ENCODE measurements around the gene FAM171A2.

Gene FAM171A2

DNA sequence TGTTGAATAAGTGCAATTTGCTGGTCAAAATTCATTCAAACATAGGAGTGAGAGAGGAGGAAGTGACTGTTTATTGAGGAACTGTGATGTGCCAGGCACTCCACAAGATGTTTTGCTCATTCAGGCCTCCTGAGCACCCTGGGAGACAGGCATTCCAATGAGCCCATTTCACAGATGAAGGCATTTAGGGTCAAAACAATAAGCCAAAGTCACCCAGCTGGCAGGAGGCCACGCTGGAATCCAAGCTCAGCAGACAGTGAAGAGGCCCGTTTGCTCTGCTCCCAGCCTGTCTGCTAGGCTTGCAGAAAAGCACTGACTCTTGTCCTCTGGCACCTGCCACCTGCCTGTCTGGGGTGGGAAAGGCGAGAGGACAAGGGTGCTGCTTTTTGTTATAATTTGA is 28.9 kb downstream of the FAM171A2 start:
- no peaks in the 10 kb centered on the region for H3K27me3 ChIP-seq (ENCODE audit: insufficient read depth, low read length)
- H3F3A ChIP-seq (ENCODE audit: insufficient read depth, low read length), result no peaks in the 10 kb centered on the region
- H3K36me3 ChIP-seq (ENCODE audit: insufficient read depth, low read length), result no peaks in the 10 kb centered on the region
- no peak overlapping the region for H3K27ac ChIP-seq (ENCODE audit: low read depth, low read length, poor library complexity, severe bottlenecking)
- no peaks in the 10 kb centered on the region for H4K20me1 ChIP-seq (ENCODE audit: insufficient read depth, low read length)
- no peak overlapping the region for H3K9ac ChIP-seq (ENCODE audit: low read length)
- no peak overlapping the region for H2AFZ ChIP-seq (ENCODE audit: low read length)
- H3K4me3 ChIP-seq (ENCODE audit: low read depth, low read length, poor library complexity, severe bottlenecking), result no peak overlapping the region
- H3K4me1 ChIP-seq (ENCODE audit: insufficient read depth, low read length, severe bottlenecking), result peaks cover 18% of the 10 kb centered on the region
- H3K9me2 ChIP-seq (ENCODE audit: low read depth, low read length), result no peaks in the 10 kb centered on the region
- peak overlapping the region; percentile 22; the same call in 1 of the 2 replicates for H3K4me2 ChIP-seq (ENCODE audit: low read length)
- no peak for TF ChIP-seq EZH2 (IDR thresholded peaks at IDR 0.05; ENCODE audit: borderline replicate concordance, low read length)
- TF ChIP-seq, protein P1, sequence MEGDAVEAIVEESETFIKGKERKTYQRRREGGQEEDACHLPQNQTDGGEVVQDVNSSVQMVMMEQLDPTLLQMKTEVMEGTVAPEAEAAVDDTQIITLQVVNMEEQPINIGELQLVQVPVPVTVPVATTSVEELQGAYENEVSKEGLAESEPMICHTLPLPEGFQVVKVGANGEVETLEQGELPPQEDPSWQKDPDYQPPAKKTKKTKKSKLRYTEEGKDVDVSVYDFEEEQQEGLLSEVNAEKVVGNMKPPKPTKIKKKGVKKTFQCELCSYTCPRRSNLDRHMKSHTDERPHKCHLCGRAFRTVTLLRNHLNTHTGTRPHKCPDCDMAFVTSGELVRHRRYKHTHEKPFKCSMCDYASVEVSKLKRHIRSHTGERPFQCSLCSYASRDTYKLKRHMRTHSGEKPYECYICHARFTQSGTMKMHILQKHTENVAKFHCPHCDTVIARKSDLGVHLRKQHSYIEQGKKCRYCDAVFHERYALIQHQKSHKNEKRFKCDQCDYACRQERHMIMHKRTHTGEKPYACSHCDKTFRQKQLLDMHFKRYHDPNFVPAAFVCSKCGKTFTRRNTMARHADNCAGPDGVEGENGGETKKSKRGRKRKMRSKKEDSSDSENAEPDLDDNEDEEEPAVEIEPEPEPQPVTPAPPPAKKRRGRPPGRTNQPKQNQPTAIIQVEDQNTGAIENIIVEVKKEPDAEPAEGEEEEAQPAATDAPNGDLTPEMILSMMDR (IDR thresholded peaks at IDR 0.05; ENCODE audit: low read length), result no peak
- no peaks in the 10 kb centered on the region for H3K9me3 ChIP-seq (ENCODE audit: low read length)
- H3K79me2 ChIP-seq (ENCODE audit: insufficient read depth, low read length), result no peaks in the 10 kb centered on the region

DNA sequence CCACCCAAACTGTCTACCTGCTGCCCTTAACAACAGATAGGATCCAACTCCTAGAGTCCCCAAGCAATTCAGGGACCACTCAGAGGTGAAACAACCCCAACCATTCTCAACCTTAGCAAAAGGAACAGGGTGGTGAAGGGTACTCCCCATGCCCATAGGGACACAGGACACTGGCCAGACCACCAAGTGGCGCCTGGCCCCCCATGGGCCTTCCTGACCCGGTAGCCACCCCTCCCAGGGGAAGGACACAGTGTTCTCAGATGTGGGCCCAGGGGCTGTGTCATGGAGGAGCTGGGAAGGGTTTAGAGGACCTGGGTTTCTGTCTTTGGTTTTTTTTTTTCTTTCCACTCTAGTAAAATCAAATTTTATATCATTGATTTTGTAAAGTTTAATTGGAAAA is 29.3 kb downstream of the FAM171A2 start:
- Histone ChIP-seq H3K79me2 (ENCODE audit: insufficient read depth, low read length) (no peaks in the 10 kb centered on the region), H2AFZ (ENCODE audit: low read length) (no peak overlapping the region), H3K9ac (ENCODE audit: low read length) (no peak overlapping the region), H3K27me3 (ENCODE audit: insufficient read depth, low read length) (no peaks in the 10 kb centered on the region), H3K27ac (ENCODE audit: low read depth, low read length, poor library complexity, severe bottlenecking) (no peak overlapping the region), H3F3A (ENCODE audit: insufficient read depth, low read length) (no peaks in the 10 kb centered on the region), H4K20me1 (ENCODE audit: insufficient read depth, low read length) (no peaks in the 10 kb centered on the region), H3K36me3 (ENCODE audit: insufficient read depth, low read length) (no peaks in the 10 kb centered on the region), H3K4me1 (ENCODE audit: insufficient read depth, low read length, severe bottlenecking) (peaks cover 18% of the 10 kb centered on the region), H3K4me3 (ENCODE audit: low read depth, low read length, poor library complexity, severe bottlenecking) (no peak overlapping the region), H3K9me2 (ENCODE audit: low read depth, low read length) (no peaks in the 10 kb centered on the region), H3K9me3 (ENCODE audit: low read length) (no peaks in the 10 kb centered on the region), H3K4me2 (ENCODE audit: low read length) (no peak overlapping the region)
- no peak for TF ChIP-seq EZH2 (IDR thresholded peaks at IDR 0.05; ENCODE audit: borderline replicate concordance, low read length)
- TF ChIP-seq, protein P1 (IDR thresholded peaks at IDR 0.05; ENCODE audit: low read length), result no peak

DNA sequence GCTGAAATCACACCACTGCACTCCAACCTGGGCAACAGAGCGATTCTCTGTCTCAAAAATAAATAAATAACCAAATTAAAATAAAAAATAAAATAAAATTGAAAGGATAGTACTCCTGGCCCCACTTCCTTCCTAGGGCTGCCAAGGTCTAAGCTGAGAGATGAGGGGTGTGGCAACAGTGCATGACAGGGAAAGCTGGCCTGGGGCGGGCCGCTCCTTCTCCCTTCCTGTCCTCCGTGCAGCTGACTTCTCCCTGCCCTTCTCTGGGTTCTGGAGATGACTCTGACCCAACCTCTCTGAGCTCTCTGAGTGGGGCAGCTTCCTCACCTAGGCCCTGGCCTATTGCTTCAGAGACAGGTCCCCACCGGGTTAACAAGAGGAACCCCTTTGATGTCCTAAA is 30.3 kb downstream of the FAM171A2 start:
- no peaks in the 10 kb centered on the region for H3K79me2 ChIP-seq (ENCODE audit: insufficient read depth, low read length)
- H3K4me1 ChIP-seq (ENCODE audit: insufficient read depth, low read length, severe bottlenecking), result peaks cover 21% of the 10 kb centered on the region
- no peak overlapping the region for H3K27ac ChIP-seq (ENCODE audit: low read depth, low read length, poor library complexity, severe bottlenecking)
- no peaks in the 10 kb centered on the region for H3K9me2 ChIP-seq (ENCODE audit: low read depth, low read length)
- no peaks in the 10 kb centered on the region; the same call in 1 of the 2 replicates for H3F3A ChIP-seq (ENCODE audit: insufficient read depth, low read length)
- H3K4me3 ChIP-seq (ENCODE audit: low read depth, low read length, poor library complexity, severe bottlenecking), result no peak overlapping the region
- no peaks in the 10 kb centered on the region for H3K27me3 ChIP-seq (ENCODE audit: insufficient read depth, low read length)
- no peak overlapping the region for H3K4me2 ChIP-seq (ENCODE audit: low read length)
- no peak overlapping the region for H2AFZ ChIP-seq (ENCODE audit: low read length)
- no peaks in the 10 kb centered on the region for H3K9me3 ChIP-seq (ENCODE audit: low read length)
- no peaks in the 10 kb centered on the region for H4K20me1 ChIP-seq (ENCODE audit: insufficient read depth, low read length)
- no peaks in the 10 kb centered on the region for H3K36me3 ChIP-seq (ENCODE audit: insufficient read depth, low read length)
- TF ChIP-seq EZH2 (IDR thresholded peaks at IDR 0.05; ENCODE audit: borderline replicate concordance, low read length), result no peak
- TF ChIP-seq, protein P1 (IDR thresholded peaks at IDR 0.05; ENCODE audit: low read length), result no peak
- no peak overlapping the region for H3K9ac ChIP-seq (ENCODE audit: low read length)
